GM18511 (cell line): ENCODE results near the gene WWOX.

ENCODE experiments used
- ATAC-seq: cut with Tn5 transposase; IDR thresholded peaks from one replicate; pipeline ENCODE4 v1.9.1; 2021; ENCODE audit warnings: mild to moderate bottlenecking, moderate library complexity; ENCODE audit not compliant: unreplicated experiment

The WWOX gene

DNA sequence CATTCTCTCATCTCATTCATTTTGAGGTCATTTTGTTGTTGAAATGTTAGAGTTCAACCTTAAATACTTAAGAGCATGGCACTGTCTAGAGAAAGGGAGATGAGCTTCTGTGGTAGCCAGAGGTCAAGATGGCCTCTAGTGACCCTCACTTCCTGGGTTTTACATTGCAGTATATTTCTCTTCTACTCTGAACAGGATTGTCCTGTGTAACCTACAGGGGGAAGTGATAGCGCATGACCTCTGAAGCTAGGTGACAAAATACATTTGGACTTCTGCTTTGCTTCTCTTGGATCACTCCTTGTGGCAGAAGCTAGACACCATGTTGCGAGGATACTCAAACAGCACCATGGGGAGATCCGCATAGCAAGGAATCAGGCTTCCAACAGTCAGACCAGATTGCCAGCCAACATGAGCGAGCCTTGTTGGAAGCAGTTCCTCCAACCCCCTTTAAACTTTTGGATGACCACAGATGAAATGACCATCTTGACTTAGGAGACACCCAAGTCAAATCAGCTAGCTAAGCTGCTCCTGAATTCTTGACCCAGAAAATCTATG lies 752.7 kb downstream of the WWOX start:
- ATAC-seq = no peak

DNA sequence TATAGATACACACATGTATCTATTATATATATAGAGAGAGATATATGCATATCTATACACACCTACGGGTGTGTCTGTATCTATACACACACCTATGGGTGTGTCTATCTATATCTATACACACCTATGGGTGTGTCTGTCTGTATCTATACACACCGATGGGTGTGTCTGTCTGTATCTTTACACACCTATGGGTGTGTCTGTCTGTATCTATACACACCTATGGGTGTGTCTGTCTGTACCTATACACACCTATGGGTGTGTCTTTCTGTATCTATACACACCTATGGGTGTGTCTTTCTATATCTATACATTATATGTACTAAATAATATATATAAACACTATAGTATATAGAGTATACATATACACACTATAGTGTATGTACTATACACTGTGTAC lies 762.6 kb downstream of the WWOX start:
- no peak for ATAC-seq

DNA sequence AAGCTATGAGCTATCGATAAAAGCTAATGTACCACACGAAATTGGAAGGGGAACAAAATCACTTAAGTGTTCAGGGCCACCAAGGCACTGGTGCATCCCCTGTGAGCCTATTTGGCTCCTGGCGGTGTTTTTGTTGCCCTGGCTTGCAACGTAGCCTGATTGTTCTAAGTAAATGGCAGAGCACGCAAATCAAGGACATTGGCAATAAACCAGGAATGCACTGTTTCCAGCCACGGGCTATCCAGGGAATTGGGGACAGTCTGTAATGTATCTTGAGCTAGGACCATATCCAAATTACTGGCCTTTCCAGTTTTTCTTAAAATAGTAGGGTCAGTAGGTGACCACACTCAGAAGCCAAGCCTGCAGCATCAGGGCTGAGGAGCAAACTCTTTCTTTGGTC lies 767.1 kb downstream of the WWOX start:
- no peak for ATAC-seq

DNA sequence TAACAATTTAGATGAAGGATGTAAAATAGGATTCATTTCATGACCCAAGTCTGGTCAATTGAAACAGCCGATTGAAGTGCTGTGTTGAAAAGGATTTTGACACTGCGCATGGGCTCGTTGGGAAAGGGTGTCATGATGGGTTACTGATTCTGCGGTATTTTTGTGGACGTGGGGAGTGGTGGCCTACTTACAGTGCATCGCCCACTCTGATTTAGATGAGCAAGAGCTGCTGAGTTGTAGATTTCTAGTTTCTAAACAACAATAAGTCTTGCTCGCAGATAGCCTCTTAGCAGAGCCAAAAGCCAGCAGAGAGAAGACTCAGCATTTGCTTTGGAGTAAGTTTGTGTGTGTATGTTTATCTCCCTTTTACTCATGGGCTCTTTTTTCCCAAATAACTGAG lies 770.0 kb downstream of the WWOX start:
- no peak for ATAC-seq

DNA sequence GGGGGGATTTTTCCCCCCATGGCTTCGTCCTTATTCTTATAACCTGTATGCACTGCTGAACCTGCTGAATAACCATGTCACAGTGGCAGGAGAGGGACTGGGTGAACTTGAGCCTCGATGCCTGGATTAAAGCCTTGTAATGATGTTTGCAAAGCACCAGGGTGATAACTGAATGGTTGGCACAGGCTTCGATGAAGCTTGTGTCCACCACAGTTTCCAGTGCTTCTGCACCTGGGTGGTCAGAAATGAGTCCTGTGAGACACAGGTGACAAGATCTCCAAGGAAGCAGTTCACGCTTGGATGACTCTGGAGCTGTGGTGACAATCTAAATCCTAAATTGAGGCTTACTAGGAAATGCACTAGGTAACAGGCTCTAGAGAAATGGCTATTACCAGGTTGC lies 771.8 kb downstream of the WWOX start:
- ATAC-seq = no peak

DNA sequence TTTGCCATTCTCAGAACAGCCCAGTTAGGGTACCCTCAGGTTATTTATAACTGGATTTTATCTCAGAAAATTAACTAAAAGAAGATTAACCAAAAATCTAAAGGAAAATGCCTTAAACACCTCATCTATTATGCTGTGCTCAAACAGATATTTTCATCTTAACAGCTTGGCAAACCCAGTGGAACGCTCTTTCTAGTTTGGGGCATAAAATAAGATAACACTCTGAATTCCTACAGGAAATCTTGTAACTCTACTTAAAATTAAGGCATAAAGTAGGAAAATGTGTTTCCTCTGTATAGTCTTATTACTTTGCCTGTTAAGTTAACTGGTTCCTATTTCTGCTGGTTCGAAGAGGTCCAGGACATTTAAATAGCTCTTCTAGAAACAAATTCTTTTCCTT lies 777.2 kb downstream of the WWOX start:
- ATAC-seq = no peak

DNA sequence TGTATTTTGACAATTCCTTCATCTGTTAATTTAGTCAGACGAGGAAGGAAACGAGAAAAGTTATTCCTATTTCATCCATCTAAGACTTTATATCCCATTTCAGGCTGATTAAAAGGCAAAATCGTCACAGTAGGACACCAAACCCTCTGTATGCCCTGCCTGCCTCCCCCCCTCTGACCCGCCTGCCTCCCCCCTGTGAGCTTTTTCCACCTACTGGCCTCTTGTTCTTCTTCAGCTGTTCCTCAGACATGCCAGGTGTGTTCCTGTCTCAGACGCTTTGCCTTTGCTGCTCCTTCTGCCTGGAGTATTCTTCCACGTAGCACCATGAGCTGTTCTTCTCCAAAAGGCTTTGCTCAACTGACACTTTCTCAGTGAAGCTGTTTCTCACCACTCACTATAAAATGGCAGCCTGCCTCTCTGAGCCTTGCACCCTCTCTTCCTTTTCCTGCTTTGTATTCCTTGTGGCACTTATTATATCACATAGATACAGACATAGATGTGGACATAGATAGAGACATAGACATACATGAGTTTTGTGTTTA lies 777.7 kb downstream of the WWOX start:
- ATAC-seq = no peak

DNA sequence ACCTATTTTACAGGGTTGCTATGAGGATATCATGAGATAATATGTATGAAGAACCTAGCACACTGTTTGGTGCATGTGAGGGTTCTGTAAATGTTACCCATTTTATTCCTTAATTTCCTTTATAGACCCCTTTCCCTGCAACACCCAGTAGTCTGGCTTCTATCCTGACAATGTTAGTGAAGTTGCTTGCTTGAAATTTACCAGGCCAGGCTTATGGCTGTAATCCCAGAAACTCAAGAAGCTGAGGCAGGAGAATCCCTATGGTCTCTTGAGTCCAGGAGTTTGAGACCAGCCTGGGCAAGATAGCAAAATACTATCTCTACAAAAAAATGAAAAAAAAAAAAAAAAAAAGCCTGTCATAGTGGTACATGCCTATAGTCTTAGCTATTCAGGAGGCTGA lies 779.1 kb downstream of the WWOX start:
- ATAC-seq = no peak

DNA sequence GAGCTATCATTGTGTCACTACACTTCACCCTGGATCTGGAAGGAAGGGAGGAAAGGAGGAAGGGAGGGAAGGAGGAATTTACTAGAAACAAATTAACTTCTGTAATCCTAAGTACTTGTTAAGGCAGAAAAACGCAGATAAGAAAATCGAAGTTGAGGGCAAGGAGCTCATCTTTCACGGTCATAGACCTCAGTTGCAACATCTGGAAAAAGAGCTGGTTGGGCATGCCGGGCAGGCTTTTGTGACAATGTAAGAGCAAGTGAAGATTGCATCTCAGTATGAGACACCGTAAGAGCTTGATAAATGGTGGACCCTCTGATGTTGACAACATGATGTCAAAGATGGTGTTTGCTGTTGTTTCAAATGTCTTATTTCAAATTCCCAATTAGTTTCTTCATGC lies 779.6 kb downstream of the WWOX start:
- ATAC-seq = no peak

DNA sequence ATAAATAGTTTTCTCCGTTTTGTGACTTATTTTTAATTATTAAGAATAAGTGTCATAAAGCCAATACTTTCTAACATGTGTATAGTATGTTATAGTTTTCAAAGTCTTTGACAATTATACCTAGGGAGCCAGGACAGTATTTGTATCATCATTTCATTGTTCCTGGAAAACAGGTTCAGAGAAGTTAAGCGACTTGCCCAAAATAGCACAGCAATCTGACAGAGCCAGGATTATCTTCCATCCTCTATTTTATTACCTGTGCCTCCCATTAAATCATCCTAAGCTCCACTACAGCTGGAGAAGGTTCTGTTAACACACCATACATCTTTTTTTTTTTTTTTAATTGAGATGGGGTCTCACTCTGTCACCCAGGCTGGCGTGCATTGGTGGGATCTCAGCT lies 782.7 kb downstream of the WWOX start:
- ATAC-seq = no peak

DNA sequence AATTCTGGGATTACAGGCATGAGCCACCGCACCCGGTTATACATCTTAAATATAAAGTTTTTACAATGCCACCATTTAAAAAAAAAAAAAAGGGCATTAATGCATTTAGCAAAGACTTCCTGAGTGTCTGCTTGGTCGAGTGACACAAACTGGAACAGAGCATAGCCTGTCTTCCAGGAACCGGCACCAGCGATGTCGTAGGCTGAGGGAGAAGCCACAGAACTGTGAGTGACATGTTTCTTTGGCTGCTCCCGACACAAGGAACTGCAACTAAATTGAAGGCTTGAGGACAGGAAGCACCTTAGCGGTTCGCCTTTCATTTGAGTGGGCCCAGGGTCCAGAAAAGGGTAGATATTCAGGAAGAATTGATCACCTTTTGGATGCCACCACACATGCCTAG lies 783.3 kb downstream of the WWOX start:
- ATAC-seq = no peak

DNA sequence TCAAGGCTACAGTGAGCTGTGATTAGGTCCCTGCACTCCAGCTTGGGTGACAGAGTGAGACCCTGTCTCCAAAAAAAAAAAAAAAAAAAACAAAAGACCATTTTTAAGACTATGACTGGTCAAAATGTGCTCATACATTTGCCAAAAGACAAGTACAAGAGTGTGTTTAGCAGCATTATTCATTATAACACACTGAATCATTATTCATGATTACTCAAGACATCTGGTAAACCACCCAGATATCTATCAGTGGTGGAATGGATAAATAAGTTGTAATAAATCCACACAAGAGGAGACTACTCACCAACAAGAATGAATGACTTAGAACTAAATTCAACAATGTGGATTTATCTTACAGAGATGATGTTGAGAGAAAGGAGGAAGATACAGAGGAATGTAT lies 784.8 kb downstream of the WWOX start:
- ATAC-seq = no peak

DNA sequence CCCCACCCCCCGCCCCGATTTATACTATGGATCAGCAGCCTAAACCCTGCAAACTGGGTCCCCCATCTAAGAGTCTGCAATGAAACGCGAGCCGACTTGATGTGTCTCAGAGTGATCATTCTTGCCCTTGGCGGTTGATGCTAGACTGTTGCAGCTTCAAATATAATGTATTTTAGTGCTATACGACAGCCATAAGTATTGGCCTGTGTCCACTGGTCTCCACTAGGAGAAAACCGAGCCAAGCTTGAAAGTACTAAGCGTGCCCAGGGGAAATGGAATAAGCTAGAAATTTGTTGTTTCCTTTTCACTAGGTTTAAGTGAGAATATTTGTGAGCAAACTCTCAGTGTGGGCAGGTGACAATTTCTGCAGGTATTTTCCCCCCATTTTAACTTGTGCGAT lies 789.9 kb downstream of the WWOX start:
- ATAC-seq = no peak

DNA sequence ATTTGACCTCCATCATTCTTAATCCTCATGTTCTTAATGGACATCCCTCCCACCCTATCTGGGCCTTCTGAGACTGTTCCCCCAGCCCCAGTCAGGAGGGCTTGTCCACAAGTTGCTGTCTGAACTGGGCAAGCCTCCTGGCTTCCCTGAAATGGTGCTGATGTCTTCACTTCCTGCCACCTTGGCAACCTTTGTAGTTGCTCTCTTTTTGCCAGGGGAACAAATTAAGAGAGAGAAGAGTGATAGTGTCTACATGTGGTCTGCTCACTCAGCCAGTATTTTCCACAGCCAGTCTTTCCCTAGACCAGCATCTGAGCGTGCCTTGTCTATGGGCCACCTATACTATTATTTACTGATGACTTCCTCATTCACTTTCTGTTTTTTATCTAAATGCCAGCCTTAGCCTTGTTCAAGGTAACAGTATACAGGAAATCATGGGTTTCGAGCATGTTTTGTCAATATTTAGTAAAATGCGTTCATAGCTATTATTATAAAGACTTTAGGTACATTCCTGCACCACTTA lies 791.0 kb downstream of the WWOX start:
- ATAC-seq = no peak

DNA sequence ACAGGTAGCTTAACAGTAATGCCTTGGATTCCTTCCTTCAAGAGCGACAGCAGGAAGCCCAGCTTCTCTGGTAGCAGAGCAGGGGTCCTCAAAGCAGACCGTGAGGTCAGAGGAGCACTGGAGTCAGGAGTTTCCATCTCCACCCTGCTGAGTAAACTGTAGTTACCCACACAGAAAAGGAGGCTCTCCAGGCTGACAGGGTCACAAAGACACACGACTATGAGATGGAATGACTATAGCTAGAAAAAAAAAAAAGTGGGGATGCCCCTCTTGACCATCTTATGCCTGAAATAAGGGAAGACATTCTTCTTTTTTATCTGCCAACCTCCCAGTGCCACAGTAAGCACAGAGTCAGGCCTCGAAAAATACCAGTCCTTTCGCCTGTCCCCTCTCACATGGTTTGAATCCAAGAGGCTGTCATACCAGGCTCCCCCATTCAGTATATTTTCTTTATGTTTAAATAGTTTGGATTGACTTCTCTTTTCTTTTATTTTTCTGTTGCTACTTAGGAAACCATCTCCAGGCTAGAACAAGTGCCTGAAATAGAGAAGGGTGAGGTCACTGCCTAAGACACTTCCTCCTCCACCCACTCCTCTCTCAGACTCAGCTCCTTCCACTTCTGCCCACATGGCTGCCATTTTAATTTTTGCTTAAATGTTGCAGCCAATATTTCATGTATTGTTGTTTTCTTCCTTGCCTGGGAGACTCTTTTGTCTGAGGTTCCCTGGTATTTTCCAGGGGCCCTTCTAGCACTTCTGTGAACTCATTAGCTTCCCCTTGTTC lies 793.7 kb downstream of the WWOX start:
- ATAC-seq = no peak

DNA sequence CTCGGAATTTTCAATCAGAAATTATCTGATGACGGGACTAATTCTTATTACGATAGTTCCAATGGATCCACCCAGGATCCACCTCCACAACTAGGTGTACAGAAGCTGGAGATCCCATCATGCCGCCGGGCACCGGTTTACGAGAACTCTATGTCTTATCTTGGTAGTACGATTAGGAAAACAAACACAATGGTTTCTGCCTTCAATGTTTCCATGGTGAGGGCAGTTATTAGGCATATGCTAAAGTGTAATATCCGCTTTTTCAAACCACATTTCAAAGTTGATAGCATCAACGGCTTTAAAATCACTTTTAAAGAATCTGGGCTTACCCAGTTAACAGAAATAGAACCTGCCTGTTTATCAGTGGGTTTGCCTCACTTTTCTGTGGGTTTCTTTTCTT lies 795.4 kb downstream of the WWOX start:
- ATAC-seq = no peak

DNA sequence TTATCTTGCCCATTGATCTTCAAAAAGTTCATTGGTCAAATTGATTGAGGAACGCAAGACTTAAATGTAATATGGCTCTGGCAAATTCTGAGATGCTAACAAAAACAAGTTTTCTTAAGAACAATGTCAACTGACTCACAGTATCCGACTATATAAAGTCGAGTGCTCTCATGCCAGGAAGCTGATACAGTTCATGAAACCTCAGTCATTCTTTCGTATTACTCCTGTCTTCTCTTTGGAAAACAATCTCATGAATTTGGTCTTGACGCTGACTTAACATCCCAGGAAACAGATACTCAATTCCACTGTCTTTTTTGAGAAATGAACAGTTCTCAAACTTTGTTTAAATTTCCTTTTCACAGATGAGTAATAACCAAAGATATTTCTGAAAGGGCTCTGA lies 796.2 kb downstream of the WWOX start:
- no peak for ATAC-seq

DNA sequence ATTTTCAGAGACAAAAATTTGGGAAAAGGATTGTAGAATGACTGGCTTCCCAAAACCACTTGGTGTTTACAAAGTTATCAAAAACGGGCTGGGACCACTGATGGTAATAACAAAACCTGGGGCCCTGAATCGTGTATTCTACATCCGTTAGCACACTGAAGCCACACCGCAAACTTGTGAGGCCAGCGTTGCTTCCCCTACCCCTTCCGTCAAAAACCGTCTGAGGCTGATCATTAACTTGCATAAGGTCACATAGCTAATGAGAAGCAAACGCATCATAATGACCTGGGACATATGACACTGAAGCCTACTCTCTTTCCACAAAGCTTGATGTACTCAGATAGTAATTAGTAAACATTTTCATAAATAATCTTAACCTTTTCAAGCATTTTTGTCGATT lies 796.8 kb downstream of the WWOX start:
- ATAC-seq = no peak

DNA sequence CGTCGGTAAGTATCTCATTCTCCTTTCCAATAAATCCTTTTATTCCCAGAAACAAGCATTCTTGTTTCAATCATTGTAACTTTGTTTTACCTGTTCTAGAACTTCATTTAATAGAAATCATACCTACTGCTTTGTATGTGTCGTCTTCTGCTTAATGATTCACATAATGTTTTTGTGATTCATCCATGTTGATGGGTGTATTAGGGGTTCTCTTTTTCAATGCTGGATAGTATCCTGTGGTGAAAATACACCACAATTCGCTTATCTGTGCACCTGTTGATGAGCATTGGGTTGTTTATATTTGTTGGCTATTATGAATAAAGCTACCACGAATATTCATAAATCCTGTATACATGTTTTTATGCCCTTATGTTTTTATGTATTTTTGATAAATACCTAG lies 797.8 kb downstream of the WWOX start:
- ATAC-seq = no peak

DNA sequence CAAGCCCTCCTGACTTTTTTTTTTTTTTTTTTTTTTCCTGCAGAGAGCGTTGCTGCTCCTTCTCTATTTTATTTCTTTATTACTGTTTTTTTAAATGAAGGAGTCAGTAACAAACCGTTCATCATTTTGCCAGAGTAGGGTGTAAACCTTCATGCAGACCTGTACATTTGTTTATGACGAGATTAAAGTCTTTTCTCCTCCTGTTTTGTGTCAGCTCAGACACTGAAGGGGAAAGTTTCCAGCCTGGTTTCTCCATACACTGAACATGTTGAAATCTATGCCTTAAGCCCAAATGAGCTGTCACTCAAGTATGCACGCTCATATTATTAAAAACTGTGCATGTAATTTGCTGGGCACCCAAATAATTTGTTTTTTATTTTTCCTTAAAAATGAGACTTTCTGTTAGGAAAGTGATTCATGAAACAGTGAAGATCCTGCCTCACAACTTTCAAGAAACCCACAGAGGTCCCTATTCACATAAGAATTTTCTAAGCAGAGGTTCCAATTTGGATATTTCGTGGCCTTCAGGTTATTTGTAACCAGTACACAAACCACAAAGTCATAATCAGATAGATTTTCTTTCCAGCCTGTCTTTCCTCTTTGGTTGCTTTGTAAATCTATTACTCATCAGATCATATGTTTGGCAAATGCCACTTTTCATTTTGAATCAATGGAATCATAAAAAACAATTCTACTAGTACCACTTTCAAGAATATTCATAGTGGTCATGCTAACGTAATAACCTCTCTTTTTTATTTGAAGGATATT lies 800.8 kb downstream of the WWOX start:
- ATAC-seq = no peak

DNA sequence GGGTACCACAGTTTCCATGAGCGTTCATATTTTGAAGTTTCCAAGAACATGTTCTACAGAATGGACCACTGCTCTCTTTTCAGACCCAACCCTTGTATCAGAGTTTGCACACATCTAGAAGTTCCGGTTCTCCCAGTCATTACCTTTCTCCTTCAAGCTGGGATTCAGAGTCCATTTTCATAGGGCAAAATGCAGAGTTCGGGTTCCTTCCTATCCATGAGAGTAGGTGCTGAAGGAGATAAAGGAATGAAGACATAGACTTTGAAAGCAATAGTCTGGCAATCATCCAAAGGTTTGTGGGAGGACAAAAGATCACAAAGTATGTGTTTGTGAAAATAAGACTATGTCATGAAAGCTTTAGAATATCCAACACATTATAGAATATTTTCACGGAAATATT lies 801.5 kb downstream of the WWOX start:
- no peak for ATAC-seq

DNA sequence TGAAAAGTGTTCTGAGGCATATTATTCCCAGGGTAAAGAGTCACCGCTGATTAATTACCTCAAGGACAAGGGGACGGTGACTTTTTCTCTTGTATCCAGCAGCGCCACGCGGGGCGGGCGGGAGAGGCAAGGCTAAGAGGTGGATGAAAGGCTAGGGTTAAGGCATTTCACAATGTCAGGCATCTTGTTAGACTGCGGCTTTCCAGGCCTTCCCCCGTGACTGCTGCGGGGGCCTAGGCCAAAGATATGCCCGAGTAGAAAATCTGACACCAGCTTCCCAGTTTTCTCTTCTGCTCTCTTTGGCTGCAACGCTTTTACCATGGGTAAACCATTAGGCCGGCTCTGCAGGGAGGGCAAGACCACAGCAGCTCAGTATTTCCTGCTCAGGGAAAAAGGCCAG lies 802.9 kb downstream of the WWOX start:
- ATAC-seq = no peak
